Stomach smooth muscle (tissue), 2 donors: ENCODE results near the gene TPST2.

Experiments used
- H3K27ac ChIP-seq: one replicate; pipeline ENCODE4 v1.7.0; 2013; ENCODE audit warnings: mild to moderate bottlenecking, low read length, inconsistent platforms
- H3K27me3 ChIP-seq, 2 donors: one replicate each; pipeline ENCODE4 v1.7.0; 2013; ENCODE audit warnings: low read length in 2 of 2; ENCODE audit not compliant: insufficient read depth in 2 of 2, control insufficient read depth in 1 of 2
- H3K36me3 ChIP-seq, 2 donors: one replicate each; pipeline ENCODE4 v1.7.0; 2013; ENCODE audit warnings: low read length in 2 of 2; ENCODE audit not compliant: control insufficient read depth in 2 of 2, insufficient read depth in 2 of 2
- H3K4me1 ChIP-seq: one replicate; pipeline ENCODE4 v1.7.0; 2013; ENCODE audit warnings: low read length; ENCODE audit not compliant: control insufficient read depth, insufficient read depth
- H3K4me3 ChIP-seq, 2 donors: one replicate each; pipeline ENCODE4 v1.7.0; 2013; ENCODE audit warnings: low read length in 2 of 2
- H3K9ac ChIP-seq, 2 donors: one replicate each; pipeline ENCODE4 v1.7.0; 2013; ENCODE audit warnings: low read length in 2 of 2, mild to moderate bottlenecking in 1 of 2
- H3K9me3 ChIP-seq, 2 donors: one replicate each; pipeline ENCODE4 v1.7.0; 2013; ENCODE audit warnings: low read length in 2 of 2; ENCODE audit not compliant: control insufficient read depth in 2 of 2
- donor health status: healthy.
- donor health status: Pancreatic carcinoma.

TPST2 gene

DNA sequence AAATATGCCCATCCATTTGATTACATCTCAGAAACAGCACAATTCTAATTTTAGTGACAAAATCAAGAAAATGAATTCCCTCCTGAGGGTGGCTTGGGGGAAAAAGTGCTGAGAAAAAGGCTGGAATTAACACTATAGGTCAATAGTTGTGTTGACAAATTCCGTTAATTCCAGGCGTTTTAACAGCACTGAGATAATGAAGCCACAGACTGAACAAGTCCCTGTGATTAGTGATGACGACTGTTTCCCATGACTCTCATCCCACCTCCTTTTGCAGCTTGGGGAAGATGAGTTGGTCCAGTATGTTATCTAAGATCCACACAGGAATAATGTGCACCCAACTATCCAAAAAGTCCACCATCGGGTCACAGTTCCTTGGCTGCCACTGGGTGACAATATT lies 93.5 kb downstream of the TPST2 start:
- H3K36me3 ChIP-seq: peaks cover 69 to 70% of the 10 kb centered on the region in 2 donors
- H3K9me3 ChIP-seq: no peaks in the 10 kb centered on the region
- H3K9ac ChIP-seq: no peak overlapping the region
- no peak overlapping the region for H3K4me3 ChIP-seq
- no peak overlapping the region for H3K27ac ChIP-seq
- no peaks in the 10 kb centered on the region for H3K27me3 ChIP-seq
- H3K4me1 ChIP-seq: no peaks in the 10 kb centered on the region

- Histone ChIP-seq H3K4me3 (no peak overlapping the region), H3K9ac (no peak overlapping the region), H3K36me3 (peaks cover 69 to 72% of the 10 kb centered on the region in 2 donors), H3K27ac (no peak overlapping the region), H3K9me3 (no peaks in the 10 kb centered on the region), H3K4me1 (no peaks in the 10 kb centered on the region), H3K27me3 (no peaks in the 10 kb centered on the region)
Measured at GRCh38 chr22:26494506-26494905, 95.4 kb downstream of the TPST2 start.

GRCh38 chr22:26492220-26492619 lies 97.7 kb downstream of the TPST2 start:
- no peak overlapping the region for H3K9ac ChIP-seq
- no peak overlapping the region for H3K27ac ChIP-seq
- H3K9me3 ChIP-seq: no peaks in the 10 kb centered on the region
- H3K27me3 ChIP-seq: no peaks in the 10 kb centered on the region
- peaks cover 80 to 82% of the 10 kb centered on the region in 2 donors for H3K36me3 ChIP-seq
- H3K4me3 ChIP-seq: no peak overlapping the region
- H3K4me1 ChIP-seq: no peaks in the 10 kb centered on the region

- H3K27ac ChIP-seq: no peak overlapping the region
Measured at GRCh38 chr22:26489447-26490036, 100.4 kb downstream of the TPST2 start.

DNA sequence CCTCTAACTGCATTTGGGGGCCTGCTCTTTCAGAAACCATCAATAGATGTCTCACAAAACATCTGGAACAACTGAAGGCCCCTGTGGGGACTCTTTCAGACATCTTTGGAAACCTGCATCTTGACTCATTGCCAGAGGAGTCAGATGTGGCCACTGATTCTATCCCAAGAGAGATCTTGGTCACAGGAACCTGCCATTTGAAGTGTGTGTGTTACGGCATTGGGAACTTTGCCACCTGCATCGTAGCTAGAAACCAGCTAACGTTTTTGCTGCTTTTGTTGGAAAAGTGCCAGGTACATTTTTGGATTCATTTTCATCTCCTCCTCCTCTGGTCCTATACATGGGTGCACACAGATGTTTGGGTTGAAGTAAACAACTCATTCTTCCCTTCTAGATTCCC lies 101.9 kb downstream of the TPST2 start:
- H3K9me3 ChIP-seq: no peaks in the 10 kb centered on the region
- H3K9ac ChIP-seq: no peak overlapping the region
- peaks cover 16% of the 10 kb centered on the region for H3K4me1 ChIP-seq
- no peak overlapping the region for H3K4me3 ChIP-seq
- no peak overlapping the region for H3K27ac ChIP-seq
- H3K27me3 ChIP-seq: no peaks in the 10 kb centered on the region
- H3K36me3 ChIP-seq: peaks cover 43 to 46% of the 10 kb centered on the region in 2 donors

More at GRCh38 chr22:26489447-26490036, 100.4 kb downstream of the TPST2 start:
- no peak overlapping the region for H3K9ac ChIP-seq
- no peaks in the 10 kb centered on the region for H3K9me3 ChIP-seq
- H3K27me3 ChIP-seq: no peaks in the 10 kb centered on the region
- H3K4me1 ChIP-seq: peaks cover 10% of the 10 kb centered on the region
- no peak overlapping the region for H3K4me3 ChIP-seq
- peaks cover 58 to 62% of the 10 kb centered on the region in 2 donors for H3K36me3 ChIP-seq

GRCh38 chr22:26486394-26486793 lies 103.5 kb downstream of the TPST2 start:
- no peak overlapping the region for H3K4me3 ChIP-seq
- no peaks in the 10 kb centered on the region for H3K9me3 ChIP-seq
- H3K27me3 ChIP-seq: no peaks in the 10 kb centered on the region
- H3K36me3 ChIP-seq: peaks cover 31 to 33% of the 10 kb centered on the region in 2 donors
- H3K4me1 ChIP-seq: peaks cover 23% of the 10 kb centered on the region
- no peak overlapping the region for H3K27ac ChIP-seq
- no peak overlapping the region for H3K9ac ChIP-seq

- H3K27ac ChIP-seq: no peak overlapping the region
- H3K27me3 ChIP-seq: no peaks in the 10 kb centered on the region
- no peak overlapping the region for H3K9ac ChIP-seq
- no peaks in the 10 kb centered on the region for H3K9me3 ChIP-seq
- H3K4me1 ChIP-seq: peaks cover 28% of the 10 kb centered on the region
- H3K4me3 ChIP-seq: no peak overlapping the region
- H3K36me3 ChIP-seq: peaks cover 31 to 33% of the 10 kb centered on the region in 2 donors
Measured at GRCh38 chr22:26485806-26486390, 104.0 kb downstream of the TPST2 start.

- Histone ChIP-seq H3K9ac (peak overlapping the region in 1 of 2 donors; percentile 4), H3K4me3 (peak overlapping the region in 1 of 2 donors; percentile 78), H3K4me1 (peaks cover 32% of the 10 kb centered on the region), H3K27me3 (no peaks in the 10 kb centered on the region), H3K36me3 (peaks cover 29 to 31% of the 10 kb centered on the region in 2 donors), H3K9me3 (no peaks in the 10 kb centered on the region), H3K27ac (peak overlapping the region; percentile 24)
Measured at GRCh38 chr22:26485013-26485412, 104.9 kb downstream of the TPST2 start.

- Histone ChIP-seq H3K4me1 (peaks cover 34% of the 10 kb centered on the region), H3K9ac (peak overlapping the region; percentile 96 to 98), H3K36me3 (peaks cover 25 to 26% of the 10 kb centered on the region in 2 donors), H3K27me3 (no peaks in the 10 kb centered on the region), H3K27ac (peak overlapping the region; percentile 89), H3K4me3 (peak overlapping the region; percentile 78 to 88), H3K9me3 (no peaks in the 10 kb centered on the region)
Measured at GRCh38 chr22:26484360-26484706, 105.6 kb downstream of the TPST2 start.

GRCh38 chr22:26483439-26484359 lies 106.2 kb downstream of the TPST2 start, which contains the start of the genes HPS4 and SRRD:
TSS of gene HPS4 (minus strand) at chr22:26483783. CDS start at chr22:26481762, 2,021 bp downstream.
TSS of gene SRRD (plus strand) at chr22:26483877. CDS start at chr22:26483891, 14 bp downstream.
- Histone ChIP-seq H3K27me3 (no peaks in the 10 kb centered on the region), H3K4me1 (peaks cover 35% of the 10 kb centered on the region)

More at GRCh38 chr22:26483439-26484359, 106.2 kb downstream of the TPST2 start, which contains the start of the genes HPS4 and SRRD:
- H3K9me3 ChIP-seq: no peaks in the 10 kb centered on the region
- peak within 1 kb of the TSS; percentile 89 for H3K27ac ChIP-seq
- peak within 1 kb of the TSS; percentile 78 to 88 for H3K4me3 ChIP-seq
- H3K36me3 ChIP-seq: peaks cover 19 to 20% of the 10 kb centered on the region in 2 donors
- H3K9ac ChIP-seq: peak within 1 kb of the TSS; percentile 96 to 98
